HepG2 (cell line): ENCODE results near the gene MRPL51. TPM values are rescaled to one million over a fixed set of nuclear protein-coding genes. Genes with fewer than 3 reads are reported as not detected.
A peak's percentile ranks its signal among the peaks of the same experiment; 100 is the strongest.

Experiments
- CENPX ChIP-seq: sonication (generic); formaldehyde crosslinking; IDR thresholded peaks from 2 replicates; pipeline ENCODE4 v1.9.0; 2021; ENCODE audit warnings: mild to moderate bottlenecking, missing genetic modification reagents, moderate library complexity
- HNRNPH1 ChIP-seq: fragments of 200-400 bp; formaldehyde crosslinking; optimal IDR thresholded peaks from 2 replicates; pipeline ENCODE3; 2017; ENCODE audit warnings: mild to moderate bottlenecking, low read depth, low read length
- JUND ChIP-seq: sonication (generic); formaldehyde crosslinking; IDR thresholded peaks from 2 replicates; pipeline ENCODE4 v1.8.0; 2022; ENCODE audit warnings: mild to moderate bottlenecking, missing genetic modification reagents
- LRRFIP1 ChIP-seq: sonication (generic); formaldehyde crosslinking; conservative IDR thresholded peaks from 2 replicates; pipeline ENCODE4 v1.4.0; 2020; ENCODE audit warnings: missing genetic modification reagents
- MAFK ChIP-seq, 2 experiments: IDR thresholded peaks in 1 of 2; conservative IDR thresholded peaks in 1 of 2; 2 replicates each; pipeline ENCODE4 v1.6.1; 2011; ENCODE audit warnings: improper control_type of control experiment in 2 of 2, low read length in 2 of 2
- MED1 ChIP-seq: sonication (generic); formaldehyde crosslinking; IDR thresholded peaks from 2 replicates; pipeline ENCODE4 v1.4.0; 2020; ENCODE audit warnings: missing genetic modification reagents
- MYC ChIP-seq: sonication (generic); formaldehyde crosslinking; IDR thresholded peaks from 2 replicates; pipeline ENCODE4 v1.9.0; 2021; ENCODE audit warnings: missing genetic modification reagents, borderline replicate concordance
- PBX3 ChIP-seq: sonication (generic); formaldehyde crosslinking; IDR thresholded peaks from 2 replicates; pipeline ENCODE4 v1.8.1; 2023; ENCODE audit warnings: missing genetic modification reagents, inconsistent platforms, borderline replicate concordance
- POLR2AphosphoS5 ChIP-seq: IDR thresholded peaks from 2 replicates; pipeline ENCODE4 v1.6.1; 2012; ENCODE audit warnings: low read depth, low read length
- SNAI1 ChIP-seq: sonication (generic); formaldehyde crosslinking; IDR thresholded peaks from 2 replicates; pipeline ENCODE4 v1.5.0; 2020; ENCODE audit warnings: mild to moderate bottlenecking, missing genetic modification reagents, borderline replicate concordance
- YEATS2 ChIP-seq: sonication (generic); formaldehyde crosslinking; IDR thresholded peaks from 2 replicates; pipeline ENCODE4 v1.4.0; 2020; ENCODE audit warnings: missing genetic modification reagents, borderline replicate concordance
- ZFP36L1 ChIP-seq: sonication (generic); formaldehyde crosslinking; IDR thresholded peaks from 2 replicates; pipeline ENCODE4 v1.8.0; 2022; ENCODE audit warnings: mild to moderate bottlenecking, missing genetic modification reagents, moderate library complexity
- ZKSCAN5 ChIP-seq: sonication (generic); formaldehyde crosslinking; IDR thresholded peaks from 2 replicates; pipeline ENCODE4 v1.5.1; 2020; ENCODE audit warnings: mild to moderate bottlenecking, missing genetic modification reagents
- ZNF232 ChIP-seq: sonication (generic); formaldehyde crosslinking; IDR thresholded peaks from 2 replicates; pipeline ENCODE4 v1.4.0; 2020; ENCODE audit warnings: missing genetic modification reagents, borderline replicate concordance
- ZNF350 ChIP-seq: sonication (generic); formaldehyde crosslinking; IDR thresholded peaks from 2 replicates; pipeline ENCODE4 v1.4.0; 2020; ENCODE audit warnings: mild to moderate bottlenecking, low read depth, missing genetic modification reagents, borderline replicate concordance
- ZNF484 ChIP-seq: sonication (generic); formaldehyde crosslinking; IDR thresholded peaks from 2 replicates; pipeline ENCODE4 v1.5.1; 2020; ENCODE audit warnings: mild to moderate bottlenecking, low read depth, missing genetic modification reagents, borderline replicate concordance
- polyA plus RNA-seq, 8 experiments: library from polyadenylated mRNA; depleted of rRNA in 3 of 8; stranded (reverse) in 7 of 8; unstranded in 1 of 8; fragments of >200 nt; fragmentation: Illumina TruSeq in 4 of 8; extraction: Trizol in 4 of 8; gene quantifications; 2 replicates each; pipeline versions ENCODE4 v1.2.1 to v1.2.3, GENCODE V29; 2011 to 2016; ENCODE audit warnings: low read depth in 4 of 8, missing spikeins in 1 of 8, mixed read lengths in 1 of 8; ENCODE audit not compliant: insufficient read depth in 1 of 8
- total RNA-seq, 5 experiments: library from RNA; depleted of rRNA; stranded (reverse); fragments of >200 nt; fragmentation: Illumina TruSeq; extraction: Trizol; gene quantifications; 2 replicates each; pipeline ENCODE4 v1.2.3, GENCODE V29; 2016; ENCODE audit warnings: low read depth in 1 of 5
- TF ChIP-seq, protein P1 (sequence below): sonication (generic); formaldehyde crosslinking; IDR thresholded peaks from 2 replicates; pipeline ENCODE4 v1.5.0; 2020; ENCODE audit warnings: missing genetic modification reagents, mild to moderate bottlenecking, borderline replicate concordance
- TF ChIP-seq, protein P2 (sequence below): sonication (generic); formaldehyde crosslinking; conservative IDR thresholded peaks from 2 replicates; pipeline ENCODE4 v1.8.1; 2023; ENCODE audit warnings: missing genetic modification reagents
- TF ChIP-seq, protein P3 (sequence below): sonication (generic); formaldehyde crosslinking; IDR thresholded peaks from 2 replicates; pipeline ENCODE4 v1.8.0; 2022; ENCODE audit warnings: mild to moderate bottlenecking, missing genetic modification reagents, moderate library complexity
- TF ChIP-seq, protein P4 (sequence below): sonication (generic); formaldehyde crosslinking; IDR thresholded peaks from 2 replicates; pipeline ENCODE4 v1.5.1; 2020; ENCODE audit warnings: missing genetic modification reagents, mild to moderate bottlenecking, borderline replicate concordance

The MRPL51 gene
- total and polyA plus RNA-seq, 2 of the 13 experiments (the other 11 are each of a cell fraction or from before 2014, with no cell fraction given), result 64.8 to 278 TPM

- 0 out of 2 replicates have a peak, but pooled peaks have one; percentile 14 for TF ChIP-seq SNAI1 (CRISPR knock-in tag)
- peak; percentile 51; the same call in 1 of the 2 replicates for TF ChIP-seq YEATS2 (CRISPR knock-in tag)
- peak; percentile 80 for TF ChIP-seq MED1 (CRISPR knock-in tag)
- peak; percentile 73; the same call in 1 of the 2 replicates for TF ChIP-seq ZNF350 (CRISPR knock-in tag)
- peak; percentile 23; the same call in 1 of the 2 replicates for TF ChIP-seq ZFP36L1 (CRISPR knock-in tag)
- peak; percentile 18 for TF ChIP-seq HNRNPH1
- TF ChIP-seq, protein P1, sequence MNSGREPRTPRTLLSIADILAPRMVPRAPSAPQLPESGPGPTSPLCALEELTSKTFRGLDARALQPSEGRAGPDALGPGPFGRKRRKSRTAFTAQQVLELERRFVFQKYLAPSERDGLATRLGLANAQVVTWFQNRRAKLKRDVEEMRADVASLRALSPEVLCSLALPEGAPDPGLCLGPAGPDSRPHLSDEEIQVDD (CRISPR knock-in tag), result no peak
- peak; percentile 85 for TF ChIP-seq ZNF232
- no peak for TF ChIP-seq JUND
- peak; percentile 99 for TF ChIP-seq POLR2AphosphoS5
- TF ChIP-seq ZKSCAN5 (CRISPR knock-in tag), result no peak
- TF ChIP-seq, protein P2, sequence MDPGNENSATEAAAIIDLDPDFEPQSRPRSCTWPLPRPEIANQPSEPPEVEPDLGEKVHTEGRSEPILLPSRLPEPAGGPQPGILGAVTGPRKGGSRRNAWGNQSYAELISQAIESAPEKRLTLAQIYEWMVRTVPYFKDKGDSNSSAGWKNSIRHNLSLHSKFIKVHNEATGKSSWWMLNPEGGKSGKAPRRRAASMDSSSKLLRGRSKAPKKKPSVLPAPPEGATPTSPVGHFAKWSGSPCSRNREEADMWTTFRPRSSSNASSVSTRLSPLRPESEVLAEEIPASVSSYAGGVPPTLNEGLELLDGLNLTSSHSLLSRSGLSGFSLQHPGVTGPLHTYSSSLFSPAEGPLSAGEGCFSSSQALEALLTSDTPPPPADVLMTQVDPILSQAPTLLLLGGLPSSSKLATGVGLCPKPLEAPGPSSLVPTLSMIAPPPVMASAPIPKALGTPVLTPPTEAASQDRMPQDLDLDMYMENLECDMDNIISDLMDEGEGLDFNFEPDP (CRISPR knock-in tag), result no peak
- TF ChIP-seq, protein P3, sequence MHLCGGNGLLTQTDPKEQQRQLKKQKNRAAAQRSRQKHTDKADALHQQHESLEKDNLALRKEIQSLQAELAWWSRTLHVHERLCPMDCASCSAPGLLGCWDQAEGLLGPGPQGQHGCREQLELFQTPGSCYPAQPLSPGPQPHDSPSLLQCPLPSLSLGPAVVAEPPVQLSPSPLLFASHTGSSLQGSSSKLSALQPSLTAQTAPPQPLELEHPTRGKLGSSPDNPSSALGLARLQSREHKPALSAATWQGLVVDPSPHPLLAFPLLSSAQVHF (CRISPR knock-in tag), result peak; percentile 68
- no peak for TF ChIP-seq LRRFIP1 (CRISPR knock-in tag)
- no peak for TF ChIP-seq CENPX (CRISPR knock-in tag)
- TF ChIP-seq ZNF484 (CRISPR knock-in tag), result no peak
- 0 out of 2 replicates have a peak, but pooled peaks have one; percentile 63 for TF ChIP-seq PBX3 (CRISPR knock-in tag)
- TF ChIP-seq MYC (CRISPR knock-in tag), result peak; percentile 88; the same call in 1 of the 2 replicates
- peak in 1 of 2 experiments; percentile 19; a peak in 1 of 4 replicates for TF ChIP-seq MAFK (conservative IDR thresholded peaks at IDR 0.05 in 1 of 2, IDR thresholded peaks at IDR 0.05 in 1 of 2; ENCODE audit: low read length in 2 of 2)
- TF ChIP-seq, protein P4, sequence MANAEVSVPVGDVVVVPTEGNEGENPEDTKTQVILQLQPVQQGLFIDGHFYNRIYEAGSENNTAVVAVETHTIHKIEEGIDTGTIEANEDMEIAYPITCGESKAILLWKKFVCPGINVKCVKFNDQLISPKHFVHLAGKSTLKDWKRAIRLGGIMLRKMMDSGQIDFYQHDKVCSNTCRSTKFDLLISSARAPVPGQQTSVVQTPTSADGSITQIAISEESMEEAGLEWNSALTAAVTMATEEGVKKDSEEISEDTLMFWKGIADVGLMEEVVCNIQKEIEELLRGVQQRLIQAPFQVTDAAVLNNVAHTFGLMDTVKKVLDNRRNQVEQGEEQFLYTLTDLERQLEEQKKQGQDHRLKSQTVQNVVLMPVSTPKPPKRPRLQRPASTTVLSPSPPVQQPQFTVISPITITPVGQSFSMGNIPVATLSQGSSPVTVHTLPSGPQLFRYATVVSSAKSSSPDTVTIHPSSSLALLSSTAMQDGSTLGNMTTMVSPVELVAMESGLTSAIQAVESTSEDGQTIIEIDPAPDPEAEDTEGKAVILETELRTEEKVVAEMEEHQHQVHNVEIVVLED, result peak; percentile 87; the same call in 1 of the 2 replicates
Measured at GRCh38 chr12:6533923-6534694, 41.0 kb upstream of the MRPL51 start, which contains the start of gene GAPDH (continued).
